Measurements from ENCODE around the gene TMEM151A. TPM values are rescaled to one million over a fixed set of nuclear protein-coding genes. Genes with fewer than 3 reads are reported as not detected.

TMEM151A gene
- polyA plus RNA-seq, 4 donors, result 0.05 TPM; not detected in 3

Other genes starting within 250 kb of the TMEM151A start
- 1 to 10 TPM; 4.8 to 7.4 (median 5.2) TPM for gene GAL3ST3, start 242.7 kb upstream of the TMEM151A start, polyA plus RNA-seq (ENCODE audit: insufficient read length in 4 of 4)
- gene SF3B2, start 239.5 kb upstream of the TMEM151A start, polyA plus RNA-seq (ENCODE audit: insufficient read length in 4 of 4), result 100 to 1,000 TPM; 227 to 235 (median 230) TPM
- 10 to 100 TPM; 40.1 to 54.4 (median 45.4) TPM for gene PACS1, start 221.6 kb upstream of the TMEM151A start, polyA plus RNA-seq (ENCODE audit: insufficient read length in 4 of 4)
- 10 to 100 TPM; 16.7 to 28.1 (median 19.9) TPM for gene KLC2, start 34.2 kb upstream of the TMEM151A start, polyA plus RNA-seq (ENCODE audit: insufficient read length in 4 of 4)
- gene RAB1B, start 23.3 kb upstream of the TMEM151A start, polyA plus RNA-seq (ENCODE audit: insufficient read length in 4 of 4), result 100 to 1,000 TPM; 126 to 156 (median 129) TPM
- 1 to 10 TPM; 3.4 to 4.7 (median 4.1) TPM for gene CNIH2, start 13.7 kb upstream of the TMEM151A start, polyA plus RNA-seq (ENCODE audit: insufficient read length in 4 of 4)
- gene YIF1A, start 2.8 kb upstream of the TMEM151A start, polyA plus RNA-seq (ENCODE audit: insufficient read length in 4 of 4), result 10 to 100 TPM; 48.5 to 67.8 (median 50.8) TPM
- gene CD248, start 25.1 kb downstream of the TMEM151A start, polyA plus RNA-seq (ENCODE audit: insufficient read length in 4 of 4), result 10 to 100 TPM; 69.0 to 80.6 (median 73.7) TPM
- gene RIN1, start 44.5 kb downstream of the TMEM151A start, polyA plus RNA-seq (ENCODE audit: insufficient read length in 4 of 4), result 1 to 10 TPM; 2.5 to 3.1 (median 2.9) TPM
- gene BRMS1, start 53.2 kb downstream of the TMEM151A start, polyA plus RNA-seq (ENCODE audit: insufficient read length in 4 of 4), result 10 to 100 TPM; 30.3 to 34.9 (median 31.4) TPM
- 10 to 100 TPM; 53.4 to 62.9 (median 56.8) TPM for gene B4GAT1, start 55.7 kb downstream of the TMEM151A start, polyA plus RNA-seq (ENCODE audit: insufficient read length in 4 of 4)
- gene SLC29A2, start 79.9 kb downstream of the TMEM151A start, polyA plus RNA-seq (ENCODE audit: insufficient read length in 4 of 4), result 10 to 100 TPM; 18.5 to 23.1 (median 20.8) TPM
- gene NPAS4, start 129.1 kb downstream of the TMEM151A start, polyA plus RNA-seq (ENCODE audit: insufficient read length in 4 of 4), result under 1 TPM; 0.12 to 0.30 (median 0.26) TPM
- 10 to 100 TPM; 72.4 to 80.1 (median 78.3) TPM for gene MRPL11, start 147.0 kb downstream of the TMEM151A start, polyA plus RNA-seq (ENCODE audit: insufficient read length in 4 of 4)
- gene PELI3, start 175.0 kb downstream of the TMEM151A start, polyA plus RNA-seq (ENCODE audit: insufficient read length in 4 of 4), result 1 to 10 TPM; 4.5 to 7.0 (median 5.2) TPM
- 10 to 100 TPM; 19.7 to 26.0 (median 22.5) TPM for gene DPP3, start 188.5 kb downstream of the TMEM151A start, polyA plus RNA-seq (ENCODE audit: insufficient read length in 4 of 4)
- 10 to 100 TPM; 68.9 to 76.6 (median 76.0) TPM for gene BBS1, start 218.7 kb downstream of the TMEM151A start, polyA plus RNA-seq (ENCODE audit: insufficient read length in 4 of 4)